Osteocyte (in vitro differentiated cells): ENCODE data around the gene TRAK1. TPM values are rescaled to one million over a fixed set of nuclear protein-coding genes. Genes with fewer than 3 reads are reported as not detected.

Source experiments
- DNase-seq: peaks from one replicate; pipeline ENCODE4 v3.0.0; 2021; ENCODE audit warnings: mixed read lengths; ENCODE audit not compliant: unreplicated experiment; ENCODE audit errors: extremely low spot score
- H3K27ac Mint-ChIP-seq: one replicate; pipeline ENCODE4 v1.8.0; 2021; ENCODE audit warnings: mild to moderate bottlenecking, mixed read lengths; ENCODE audit not compliant: unreplicated experiment
- H3K27me3 Mint-ChIP-seq: one replicate; pipeline ENCODE4 v1.8.0; 2021; ENCODE audit warnings: mixed read lengths; ENCODE audit not compliant: unreplicated experiment
- H3K36me3 Mint-ChIP-seq: one replicate; pipeline ENCODE4 v1.8.0; 2021; ENCODE audit warnings: mixed read lengths; ENCODE audit not compliant: unreplicated experiment
- H3K4me1 Mint-ChIP-seq: one replicate; pipeline ENCODE4 v1.8.0; 2021; ENCODE audit warnings: mixed read lengths; ENCODE audit not compliant: unreplicated experiment
- H3K4me3 Mint-ChIP-seq: one replicate; pipeline ENCODE4 v1.8.0; 2021; ENCODE audit warnings: mild to moderate bottlenecking, moderate library complexity, mixed read lengths; ENCODE audit not compliant: unreplicated experiment
- H3K9me3 Mint-ChIP-seq: one replicate; pipeline ENCODE4 v1.8.0; 2021; ENCODE audit warnings: mixed read lengths; ENCODE audit not compliant: unreplicated experiment
- CTCF ChIP-seq: fragments of 200-600 bp; sonication (generic); IDR thresholded peaks from 2 replicates; pipeline ENCODE4 v1.5.0; 2021; ENCODE audit warnings: antibody characterized with exemption, mild to moderate bottlenecking, moderate library complexity
- total RNA-seq: library from RNA; stranded (reverse); gene quantifications from 2 replicates; pipeline ENCODE4 v1.2.1, GENCODE V29; 2021

The TRAK1 gene
- total RNA-seq, 1 donor from 2014 or later: 30.7 TPM

DNA sequence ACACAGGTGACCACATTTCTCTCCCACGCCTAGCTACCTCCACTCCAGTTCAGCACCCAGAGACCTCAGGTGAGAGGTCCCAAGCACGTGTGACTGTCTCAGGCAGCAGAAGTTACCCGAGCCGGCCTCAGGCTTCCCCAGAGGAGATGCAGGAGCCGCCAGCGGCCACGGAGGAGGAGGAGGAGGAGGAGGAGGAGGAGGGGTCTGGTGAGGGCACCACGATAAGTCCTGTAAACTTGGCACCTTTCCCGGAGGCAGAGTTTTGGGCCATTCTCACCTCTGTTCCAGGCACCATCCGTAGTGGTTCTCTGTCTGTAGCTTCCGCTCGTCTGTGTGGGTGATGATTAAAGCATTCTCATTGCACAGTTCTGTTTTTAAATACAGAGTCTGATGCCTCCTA is 118.8 kb downstream of the TRAK1 start:
- no peak for TF ChIP-seq CTCF
- Mint-ChIP-seq H3K4me3 (no peak overlapping the region), H3K9me3 (peaks cover 10% of the 10 kb centered on the region), H3K27me3 (no peaks in the 10 kb centered on the region), H3K4me1 (peaks cover 7% of the 10 kb centered on the region), H3K27ac (no peak overlapping the region), H3K36me3 (peaks cover 39% of the 10 kb centered on the region)
- no peak for DNase-seq

DNA sequence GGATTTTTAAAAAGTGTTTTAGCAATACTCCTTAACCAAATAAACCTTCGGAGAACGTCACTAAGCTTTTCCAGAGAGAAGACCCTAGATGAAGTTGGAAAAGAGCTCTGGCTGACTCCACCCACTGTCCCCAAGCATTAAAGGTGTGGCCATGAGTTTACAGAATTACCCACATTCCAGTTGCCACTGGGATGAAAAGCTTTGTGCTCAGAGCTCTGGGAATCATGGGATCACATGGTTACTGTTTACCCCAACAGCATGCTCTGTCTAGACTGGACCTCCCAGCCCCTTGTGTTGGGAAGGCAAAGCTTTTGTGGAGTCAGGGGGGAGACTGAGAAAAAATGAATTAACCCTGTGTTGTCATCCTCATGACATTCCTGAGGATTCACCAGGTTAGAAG is 119.6 kb downstream of the TRAK1 start:
- H3K4me1 Mint-ChIP-seq: peaks cover 9% of the 10 kb centered on the region
- H3K36me3 Mint-ChIP-seq: peaks cover 34% of the 10 kb centered on the region
- no peak overlapping the region for H3K27ac Mint-ChIP-seq
- H3K4me3 Mint-ChIP-seq: no peak overlapping the region
- no peak for TF ChIP-seq CTCF
- no peak for DNase-seq
- H3K9me3 Mint-ChIP-seq: peaks cover 10% of the 10 kb centered on the region
- H3K27me3 Mint-ChIP-seq: no peaks in the 10 kb centered on the region

GRCh38 chr3:42213417-42213816 is 122.3 kb downstream of the TRAK1 start:
- peaks cover 36% of the 10 kb centered on the region for H3K36me3 Mint-ChIP-seq

DNA sequence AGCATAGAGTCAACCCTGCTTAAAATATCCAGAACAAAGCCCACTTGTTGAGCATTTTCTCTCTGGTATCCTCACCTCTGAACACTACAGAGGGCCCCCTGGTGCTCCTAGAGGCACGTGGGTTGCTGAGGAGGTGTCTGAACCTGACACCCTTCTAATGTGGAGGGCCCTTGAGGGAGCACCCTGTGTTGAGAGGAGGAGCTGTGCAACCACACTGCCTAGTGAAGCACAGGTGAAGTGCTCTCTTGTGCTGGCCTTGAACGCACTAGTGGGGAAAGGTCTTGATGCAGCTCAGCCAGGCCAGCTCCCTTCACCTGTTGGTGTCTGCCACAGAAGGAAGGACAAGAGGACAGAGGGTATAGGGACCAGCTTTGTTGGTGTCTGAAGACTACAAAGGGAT is 122.9 kb downstream of the TRAK1 start:
- Mint-ChIP-seq H3K9me3 (peaks cover 2% of the 10 kb centered on the region), H3K27ac (no peak overlapping the region), H3K27me3 (no peaks in the 10 kb centered on the region), H3K36me3 (peaks cover 34% of the 10 kb centered on the region), H3K4me1 (peaks cover 11% of the 10 kb centered on the region), H3K4me3 (no peak overlapping the region)
- TF ChIP-seq CTCF: no peak
- no peak for DNase-seq

More at GRCh38 chr3:42213417-42213816, 122.3 kb downstream of the TRAK1 start:
- Mint-ChIP-seq H3K4me3 (no peak overlapping the region), H3K27me3 (no peaks in the 10 kb centered on the region), H3K27ac (no peak overlapping the region), H3K9me3 (peaks cover 6% of the 10 kb centered on the region), H3K4me1 (peaks cover 11% of the 10 kb centered on the region)
- TF ChIP-seq CTCF: no peak
- DNase-seq: no peak

DNA sequence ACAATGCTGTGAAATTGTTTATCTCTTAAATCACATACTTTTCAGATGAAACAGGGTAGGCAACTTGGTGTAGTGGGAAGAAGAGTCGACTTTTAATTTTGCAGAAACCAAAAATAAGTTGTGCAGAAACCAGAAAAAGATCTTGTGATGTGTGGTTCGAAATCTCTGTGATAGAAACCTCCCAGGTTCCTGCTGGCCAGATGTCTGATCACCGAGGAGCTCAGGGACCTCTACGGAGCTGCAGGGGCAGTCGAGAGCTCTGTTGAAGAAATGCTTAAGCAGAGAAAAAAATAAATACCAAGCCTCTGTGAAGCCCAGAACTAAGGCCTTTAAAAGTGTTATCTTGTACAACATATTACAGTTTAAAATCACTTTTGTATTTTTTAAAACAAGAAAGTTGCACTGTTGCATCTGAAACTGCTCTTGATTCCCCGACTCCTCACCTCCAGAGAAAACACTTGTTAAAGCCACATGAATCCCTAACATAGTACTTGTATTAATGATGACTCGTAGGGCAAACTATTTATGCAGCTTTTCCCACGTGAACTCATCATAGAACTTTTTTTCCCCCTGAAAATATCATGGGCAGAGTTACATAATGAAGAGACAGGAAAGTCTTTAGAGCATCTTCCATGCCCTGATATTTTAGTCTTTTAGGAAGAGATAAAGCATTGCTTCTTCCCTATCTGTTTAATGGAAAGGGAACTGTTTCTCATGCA is 123.6 kb downstream of the TRAK1 start:
- Mint-ChIP-seq H3K4me1 (peaks cover 11% of the 10 kb centered on the region), H3K4me3 (no peak overlapping the region), H3K36me3 (peaks cover 32% of the 10 kb centered on the region), H3K27ac (no peak overlapping the region), H3K9me3 (no peaks in the 10 kb centered on the region), H3K27me3 (no peaks in the 10 kb centered on the region)
- TF ChIP-seq CTCF: no peak
- DNase-seq: no peak
